Endodermal cell (in vitro differentiated cells): ENCODE data around the gene PTOV1. TPM values are rescaled to one million over a fixed set of nuclear protein-coding genes. Genes with fewer than 3 reads are reported as not detected.

Experiments
- DNase-seq: peaks from one replicate; pipeline ENCODE4 v3.0.0-alpha.2; 2017
- H3K27ac ChIP-seq: 2 replicates; pipeline ENCODE4 v1.5.1; 2013; ENCODE audit warnings: mild to moderate bottlenecking, low read depth, low read length, moderate library complexity
- H3K27me3 ChIP-seq: 2 replicates; pipeline ENCODE4 v1.6.1; 2013; ENCODE audit warnings: mild to moderate bottlenecking, low read length, moderate library complexity; ENCODE audit not compliant: insufficient read depth, control insufficient read depth, poor library complexity, severe bottlenecking
- H3K36me3 ChIP-seq: 2 replicates; pipeline ENCODE4 v1.7.0; 2013; ENCODE audit warnings: mild to moderate bottlenecking, low read length, moderate library complexity; ENCODE audit not compliant: control insufficient read depth, insufficient read depth
- H3K4me1 ChIP-seq: one replicate; pipeline ENCODE4 v1.7.0; 2013; ENCODE audit warnings: low read length; ENCODE audit not compliant: control insufficient read depth, insufficient read depth
- H3K4me3 ChIP-seq: 2 replicates; pipeline ENCODE4 v1.5.1; 2013; ENCODE audit warnings: mild to moderate bottlenecking, low read length, moderate library complexity
- H3K9ac ChIP-seq: 2 replicates; pipeline ENCODE4 v1.6.1; 2013; ENCODE audit warnings: mild to moderate bottlenecking, low read length, moderate library complexity; ENCODE audit not compliant: poor library complexity, severe bottlenecking; ENCODE audit errors: extremely low read depth
- H3K9me3 ChIP-seq: 2 replicates; pipeline ENCODE4 v1.6.1; 2013; ENCODE audit warnings: mild to moderate bottlenecking, low read length, moderate library complexity; ENCODE audit not compliant: control insufficient read depth
- H3K27ac Mint-ChIP-seq: 2 replicates; pipeline ENCODE4 v1.8.0; 2020; ENCODE audit warnings: mixed read lengths
- H3K27me3 Mint-ChIP-seq: 2 replicates; pipeline ENCODE4 v1.8.0; 2021; ENCODE audit warnings: mild to moderate bottlenecking, mixed read lengths; ENCODE audit not compliant: insufficient read depth
- H3K36me3 Mint-ChIP-seq: 2 replicates; pipeline ENCODE4 v1.8.0; 2020; ENCODE audit warnings: low read depth, mixed read lengths
- H3K4me1 Mint-ChIP-seq: 2 replicates; pipeline ENCODE4 v1.8.0; 2020; ENCODE audit warnings: mixed read lengths
- H3K4me3 Mint-ChIP-seq: 2 replicates; pipeline ENCODE4 v1.8.0; 2020; ENCODE audit warnings: mild to moderate bottlenecking, moderate library complexity, mixed read lengths
- H3K9me3 Mint-ChIP-seq: 2 replicates; pipeline ENCODE4 v1.8.0; 2020; ENCODE audit warnings: mild to moderate bottlenecking, mixed read lengths
- CTCF ChIP-seq: fragments of 200-600 bp; sonication (generic); conservative IDR thresholded peaks from 2 replicates; pipeline ENCODE4 v1.5.0; 2021; ENCODE audit warnings: antibody characterized with exemption, mild to moderate bottlenecking
- WGBS, 2 experiments: methylation state at CpG; one replicate each; pipeline versions ENCODE4 v1.1.5 to v1.1.7; 2013; ENCODE audit warnings: missing lambda C conversion rate in 2 of 2, mixed read lengths in 1 of 2; ENCODE audit not compliant: insufficient coverage in 1 of 2, insufficient read length in 1 of 2; 5-methylcytosine and 5-hydroxymethylcytosine counted together
- total RNA-seq, 2 donors: library from RNA; stranded (reverse); fragmentation: NEBNext Ultra II Directional in 1 of 2; extraction: Animal tissue kit (Norgen Biotek cat#: 25700) in 1 of 2; gene quantifications; 2 replicates in 1 of 2; 3 replicates in 1 of 2; pipeline ENCODE4 v1.2.1, GENCODE V29; 2021

Gene PTOV1
- total RNA-seq, 2 donors from 2014 or later, result 279 to 287 TPM

- no peak for DNase-seq
- Mint-ChIP-seq H3K4me3 (no peak overlapping the region), H3K27ac (no peak overlapping the region), H3K4me1 (no peaks in the 10 kb centered on the region), H3K27me3 (no peaks in the 10 kb centered on the region), H3K36me3 (peaks cover 55% of the 10 kb centered on the region), H3K9me3 (no peaks in the 10 kb centered on the region)
- no peak overlapping the region for H3K27ac ChIP-seq
- 97 to 99% methylated on average over 10 to 11 of the region's 11 CpGs for WGBS, 2 experiments
- no peaks in the 10 kb centered on the region for H3K27me3 ChIP-seq
- no peak overlapping the region for H3K9ac ChIP-seq
- TF ChIP-seq CTCF, result no peak
- no peaks in the 10 kb centered on the region for H3K9me3 ChIP-seq
- peaks cover 24% of the 10 kb centered on the region for H3K36me3 ChIP-seq
- H3K4me1 ChIP-seq, result no peaks in the 10 kb centered on the region
- no peak overlapping the region for H3K4me3 ChIP-seq
Observed at GRCh38 chr19:49839713-49840112, 11.2 kb upstream of the PTOV1 start.

GRCh38 chr19:49840321-49840720 is 10.6 kb upstream of the PTOV1 start:
- TF ChIP-seq CTCF, result no peak
- DNase-seq, result no peak
- H3K27ac Mint-ChIP-seq, result peak overlapping the region; percentile 41
- Histone ChIP-seq H3K36me3 (peaks cover 20% of the 10 kb centered on the region), H3K4me3 (no peak overlapping the region), H3K27ac (no peak overlapping the region), H3K4me1 (no peaks in the 10 kb centered on the region), H3K9ac (no peak overlapping the region), H3K9me3 (no peaks in the 10 kb centered on the region), H3K27me3 (no peaks in the 10 kb centered on the region)
- no peaks in the 10 kb centered on the region for H3K9me3 Mint-ChIP-seq
- H3K4me3 Mint-ChIP-seq, result no peak overlapping the region
- no peaks in the 10 kb centered on the region for H3K4me1 Mint-ChIP-seq
- 91 to 96% methylated on average over 8 to 11 of the region's 11 CpGs for WGBS, 2 experiments
- H3K27me3 Mint-ChIP-seq, result no peaks in the 10 kb centered on the region
- H3K36me3 Mint-ChIP-seq, result peaks cover 49% of the 10 kb centered on the region

- Mint-ChIP-seq H3K36me3 (peaks cover 49% of the 10 kb centered on the region), H3K4me1 (no peaks in the 10 kb centered on the region), H3K27me3 (no peaks in the 10 kb centered on the region), H3K4me3 (no peak overlapping the region), H3K27ac (peak overlapping the region; percentile 41), H3K9me3 (no peaks in the 10 kb centered on the region)
- no peak overlapping the region for H3K27ac ChIP-seq
- no peak for TF ChIP-seq CTCF
- no peaks in the 10 kb centered on the region for H3K4me1 ChIP-seq
- WGBS, 2 experiments, result 94 to 95% methylated on average over 16 of the region's 17 CpGs
- H3K9me3 ChIP-seq, result no peaks in the 10 kb centered on the region
- H3K27me3 ChIP-seq, result no peaks in the 10 kb centered on the region
- DNase-seq, result no peak
- H3K9ac ChIP-seq, result no peak overlapping the region
- no peak overlapping the region for H3K4me3 ChIP-seq
- H3K36me3 ChIP-seq, result peaks cover 19% of the 10 kb centered on the region
Observed at GRCh38 chr19:49840736-49841249, 10.2 kb upstream of the PTOV1 start.
